Activated CD8-positive, alpha-beta T cell treated with anti-CD3 and anti-CD28 coated beads, Interleukin-2, amount 10 ng/mL, durations not matched to agents 7 days and 5 days (primary cell): Measurements from ENCODE around the gene FAM151A. TPM values are rescaled to one million over a fixed set of nuclear protein-coding genes. Genes with fewer than 3 reads are reported as not detected.

ENCODE experiments used
- ATAC-seq: fragments of 150-1000 bp; cut with Tn5 transposase; one replicate; pipeline ENCODE4 v1.10.0; 2021; ENCODE audit warnings: moderate library complexity
- CTCF ChIA-PET: fragments of 350-600 bp; sonication (Branson Sonifier 250); formaldehyde crosslinking; loops from one replicate; lab custom pipeline; 2021; ENCODE audit warnings: antibody characterized with exemption; lab: Charles Lee
- POLR2A ChIA-PET: fragments of 350-600 bp; sonication (Branson Sonifier 250); formaldehyde crosslinking; loops from one replicate; lab custom pipeline; 2021; ENCODE audit warnings: antibody characterized with exemption; lab: Charles Lee
- DNase-seq: peaks from one replicate; pipeline ENCODE4 v3.0.0-alpha.2; 2020
- H3K27ac Mint-ChIP-seq: one replicate; pipeline ENCODE4 v1.8.0; 2021; ENCODE audit warnings: mild to moderate bottlenecking, mixed read lengths
- H3K27me3 Mint-ChIP-seq: one replicate; pipeline ENCODE4 v1.8.0; 2021; ENCODE audit warnings: low read depth, mixed read lengths
- H3K36me3 Mint-ChIP-seq: one replicate; pipeline ENCODE4 v1.8.0; 2021; ENCODE audit warnings: low read depth, mixed read lengths
- H3K4me1 Mint-ChIP-seq: one replicate; pipeline ENCODE4 v1.8.0; 2021; ENCODE audit warnings: low read depth, mixed read lengths
- H3K4me3 Mint-ChIP-seq: one replicate; pipeline ENCODE4 v1.8.0; 2021; ENCODE audit warnings: mild to moderate bottlenecking, mixed read lengths
- H3K9me3 Mint-ChIP-seq: one replicate; pipeline ENCODE4 v1.8.0; 2022; ENCODE audit warnings: mixed read lengths; ENCODE audit not compliant: insufficient read depth
- total RNA-seq, 2 experiments: library from RNA; stranded (reverse); gene quantifications; one replicate each; pipeline ENCODE4 v1.2.3, GENCODE V29; 2021

FAM151A gene
- total RNA-seq, 2 experiments from 2014 or later, result not detected

GRCh38 chr1:54571326-54571725, 52.0 kb downstream of the FAM151A start:
- Mint-ChIP-seq H3K27ac (no peak overlapping the region), H3K9me3 (no peaks in the 10 kb centered on the region), H3K4me1 (peaks cover 10% of the 10 kb centered on the region), H3K27me3 (peaks cover 3% of the 10 kb centered on the region), H3K36me3 (no peaks in the 10 kb centered on the region), H3K4me3 (no peak overlapping the region)
- ChIA-PET CTCF (interaction anchor here (0.9 kb wide), 1 partner anchor 710 kb away, joined by 3 read pairs; no protein-coding TSS in a partner anchor), POLR2A (no interaction called here)
- DNase-seq, result no peak
- no peak for ATAC-seq

GRCh38 chr1:54570161-54570560, 53.2 kb downstream of the FAM151A start:
- DNase-seq, result no peak
- ChIA-PET CTCF (no interaction called here), POLR2A (no interaction called here)
- peaks cover 3% of the 10 kb centered on the region for H3K27me3 Mint-ChIP-seq
- no peaks in the 10 kb centered on the region for H3K9me3 Mint-ChIP-seq
- no peak overlapping the region for H3K27ac Mint-ChIP-seq
- H3K4me1 Mint-ChIP-seq, result peaks cover 10% of the 10 kb centered on the region
- ATAC-seq, result no peak
- no peaks in the 10 kb centered on the region for H3K36me3 Mint-ChIP-seq
- H3K4me3 Mint-ChIP-seq, result no peak overlapping the region

GRCh38 chr1:54569339-54569738, 54.0 kb downstream of the FAM151A start:
- POLR2A ChIA-PET, result no interaction called here
- Mint-ChIP-seq H3K36me3 (no peaks in the 10 kb centered on the region), H3K9me3 (no peaks in the 10 kb centered on the region), H3K4me1 (peaks cover 10% of the 10 kb centered on the region), H3K4me3 (no peak overlapping the region), H3K27ac (no peak overlapping the region), H3K27me3 (peaks cover 3% of the 10 kb centered on the region)
- ATAC-seq, result no peak
- DNase-seq, result no peak
- CTCF ChIA-PET, result no interaction called here

GRCh38 chr1:54567961-54568360, 55.4 kb downstream of the FAM151A start:
- Mint-ChIP-seq H3K27ac (no peak overlapping the region), H3K27me3 (peaks cover 3% of the 10 kb centered on the region), H3K9me3 (no peaks in the 10 kb centered on the region), H3K4me1 (peaks cover 10% of the 10 kb centered on the region), H3K4me3 (no peak overlapping the region), H3K36me3 (no peaks in the 10 kb centered on the region)
- ATAC-seq (no peak), DNase-seq (no peak)
- CTCF ChIA-PET, result no interaction called here
- POLR2A ChIA-PET, result no interaction called here

- Mint-ChIP-seq H3K27ac (no peak overlapping the region), H3K9me3 (no peaks in the 10 kb centered on the region), H3K36me3 (no peaks in the 10 kb centered on the region), H3K4me1 (peaks cover 2% of the 10 kb centered on the region), H3K4me3 (no peak overlapping the region), H3K27me3 (peaks cover 3% of the 10 kb centered on the region)
- POLR2A ChIA-PET, result no interaction called here
- ATAC-seq (no peak), DNase-seq (no peak)
- CTCF ChIA-PET, result no interaction called here
These were observed 56.7 kb downstream of the FAM151A start for GRCh38 chr1:54566438-54567141.

GRCh38 chr1:54565113-54565501, 58.2 kb downstream of the FAM151A start:
- CTCF ChIA-PET, result no interaction called here
- no peak for ATAC-seq

GRCh38 chr1:54564312-54565112, 58.8 kb downstream of the FAM151A start:
- H3K27me3 Mint-ChIP-seq, result peaks cover 3% of the 10 kb centered on the region
- CTCF ChIA-PET, result no interaction called here
- no peak for ATAC-seq
- no peak for DNase-seq
- no peak overlapping the region for H3K4me3 Mint-ChIP-seq
- no peak overlapping the region for H3K27ac Mint-ChIP-seq
- POLR2A ChIA-PET, result no interaction called here
- H3K36me3 Mint-ChIP-seq, result no peaks in the 10 kb centered on the region
- no peaks in the 10 kb centered on the region for H3K9me3 Mint-ChIP-seq
- H3K4me1 Mint-ChIP-seq, result no peaks in the 10 kb centered on the region

More at GRCh38 chr1:54565113-54565501, 58.2 kb downstream of the FAM151A start:
- DNase-seq, result no peak
- Mint-ChIP-seq H3K4me1 (no peaks in the 10 kb centered on the region), H3K36me3 (no peaks in the 10 kb centered on the region), H3K9me3 (no peaks in the 10 kb centered on the region), H3K27me3 (peaks cover 3% of the 10 kb centered on the region), H3K4me3 (no peak overlapping the region), H3K27ac (no peak overlapping the region)
- POLR2A ChIA-PET, result interaction anchor here (0.7 kb wide), 1 partner anchor 11 kb away, joined by 3 read pairs; no protein-coding TSS in a partner anchor

- no peaks in the 10 kb centered on the region for H3K4me1 Mint-ChIP-seq
- H3K9me3 Mint-ChIP-seq, result peaks cover 4% of the 10 kb centered on the region
- no peak for ATAC-seq
- DNase-seq, result no peak
- ChIA-PET POLR2A (no interaction called here), CTCF (no interaction called here)
- no peak overlapping the region for H3K4me3 Mint-ChIP-seq
- no peak overlapping the region for H3K27ac Mint-ChIP-seq
- H3K36me3 Mint-ChIP-seq, result no peaks in the 10 kb centered on the region
- H3K27me3 Mint-ChIP-seq, result peaks cover 5% of the 10 kb centered on the region
These were observed 63.5 kb downstream of the FAM151A start for GRCh38 chr1:54559771-54560231.

Other genes starting within 250 kb of the FAM151A start
- gene SSBP3, start 217.1 kb downstream of the FAM151A start, total RNA-seq, result 100 to 1,000 TPM; 109 to 111 TPM
- 1 to 10 TPM; 1.3 to 1.6 TPM for gene ACOT11, start 75.3 kb downstream of the FAM151A start, total RNA-seq
- not detected for gene MROH7, start 18.3 kb upstream of the FAM151A start, total RNA-seq
- gene TTC4, start 92.3 kb upstream of the FAM151A start, total RNA-seq, result 10 to 100 TPM; 18.8 to 21.6 TPM
- gene PARS2, start 141.0 kb upstream of the FAM151A start, total RNA-seq, result 1 to 10 TPM; 4.2 TPM
- 1 to 10 TPM; 5.0 to 6.5 TPM for gene TTC22, start 177.8 kb upstream of the FAM151A start, total RNA-seq